ENCODE results near the gene CA10.
A peak's percentile ranks its signal among the peaks of the same experiment; 100 is the strongest.

Gene CA10

DNA sequence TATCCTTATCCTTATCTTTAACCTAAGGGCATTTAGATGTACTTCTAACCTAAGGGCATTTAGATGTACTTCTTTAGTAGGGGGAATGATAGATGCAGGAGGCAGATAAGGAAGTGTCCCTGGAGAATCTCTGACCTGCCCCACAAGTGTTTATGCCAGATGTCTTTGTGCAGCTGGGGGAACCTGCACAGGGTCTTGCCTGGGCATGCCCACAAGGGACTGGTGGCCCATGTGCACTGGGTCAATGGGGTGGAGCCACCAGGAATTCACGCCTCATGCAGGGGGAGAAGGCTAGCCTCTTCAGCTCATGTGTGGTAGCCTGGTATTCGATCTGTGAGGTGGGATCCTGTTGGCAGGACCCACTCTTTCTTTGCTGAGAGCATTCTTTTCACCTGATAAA lies 38.0 kb downstream of the CA10 start:
- no peak for DNase-seq (ENCODE audit: low spot score)
- in situ Hi-C loops (cut with MboI; ENCODE audit: low sequenced_read_pairs, unreplicated experiment): no loop called here
- TF ChIP-seq, protein P1, sequence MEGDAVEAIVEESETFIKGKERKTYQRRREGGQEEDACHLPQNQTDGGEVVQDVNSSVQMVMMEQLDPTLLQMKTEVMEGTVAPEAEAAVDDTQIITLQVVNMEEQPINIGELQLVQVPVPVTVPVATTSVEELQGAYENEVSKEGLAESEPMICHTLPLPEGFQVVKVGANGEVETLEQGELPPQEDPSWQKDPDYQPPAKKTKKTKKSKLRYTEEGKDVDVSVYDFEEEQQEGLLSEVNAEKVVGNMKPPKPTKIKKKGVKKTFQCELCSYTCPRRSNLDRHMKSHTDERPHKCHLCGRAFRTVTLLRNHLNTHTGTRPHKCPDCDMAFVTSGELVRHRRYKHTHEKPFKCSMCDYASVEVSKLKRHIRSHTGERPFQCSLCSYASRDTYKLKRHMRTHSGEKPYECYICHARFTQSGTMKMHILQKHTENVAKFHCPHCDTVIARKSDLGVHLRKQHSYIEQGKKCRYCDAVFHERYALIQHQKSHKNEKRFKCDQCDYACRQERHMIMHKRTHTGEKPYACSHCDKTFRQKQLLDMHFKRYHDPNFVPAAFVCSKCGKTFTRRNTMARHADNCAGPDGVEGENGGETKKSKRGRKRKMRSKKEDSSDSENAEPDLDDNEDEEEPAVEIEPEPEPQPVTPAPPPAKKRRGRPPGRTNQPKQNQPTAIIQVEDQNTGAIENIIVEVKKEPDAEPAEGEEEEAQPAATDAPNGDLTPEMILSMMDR (IDR thresholded peaks at IDR 0.05; ENCODE audit: borderline replicate concordance, control extremely low read depth, extremely low read depth, insufficient read depth, missing control alignments): no peak

- TF ChIP-seq, protein P1 (IDR thresholded peaks at IDR 0.05; ENCODE audit: borderline replicate concordance, control extremely low read depth, extremely low read depth, insufficient read depth, missing control alignments): no peak
- DNase-seq (ENCODE audit: low spot score): no peak
- in situ Hi-C loops (cut with MboI; ENCODE audit: low sequenced_read_pairs, unreplicated experiment): no loop called here
Observed at GRCh38 chr17:52110923-52111581, 47.5 kb downstream of the CA10 start.

- in situ Hi-C loops (cut with MboI; ENCODE audit: low sequenced_read_pairs, unreplicated experiment): loop anchor here (10.0 kb wide), 1 partner anchor 342 kb away; no protein-coding TSS in a partner anchor
- TF ChIP-seq, protein P1 (IDR thresholded peaks at IDR 0.05; ENCODE audit: borderline replicate concordance, control extremely low read depth, extremely low read depth, insufficient read depth, missing control alignments): peak; percentile 62
- DNase-seq (ENCODE audit: low spot score): peak; percentile 46
Observed at GRCh38 chr17:52106638-52107261, 51.8 kb downstream of the CA10 start.

DNA sequence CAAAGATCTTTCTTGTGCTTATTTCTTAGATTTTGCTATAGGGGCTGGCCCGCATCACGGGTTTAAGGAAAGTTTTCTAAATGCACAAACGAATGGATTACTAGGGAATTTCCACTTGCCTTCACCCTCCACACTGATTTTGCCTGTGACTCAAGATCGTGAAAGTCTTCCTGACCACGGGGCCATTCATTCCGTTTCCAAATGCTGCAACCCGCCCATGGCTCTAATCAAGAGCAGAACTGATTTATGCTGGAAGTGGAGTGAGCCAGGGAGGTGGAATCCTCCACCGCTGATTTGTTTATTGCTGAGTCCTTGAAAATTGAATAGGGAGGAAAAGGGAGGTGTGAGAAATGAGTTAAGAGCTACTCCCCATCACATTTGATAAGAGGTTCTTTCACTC lies 52.4 kb downstream of the CA10 start:
- in situ Hi-C loops (cut with MboI; ENCODE audit: low sequenced_read_pairs, unreplicated experiment): loop anchor here (10.0 kb wide), 1 partner anchor 341 kb away; no protein-coding TSS in a partner anchor
- no peak for DNase-seq (ENCODE audit: low spot score)
- TF ChIP-seq, protein P1 (IDR thresholded peaks at IDR 0.05; ENCODE audit: borderline replicate concordance, control extremely low read depth, extremely low read depth, insufficient read depth, missing control alignments): no peak

DNA sequence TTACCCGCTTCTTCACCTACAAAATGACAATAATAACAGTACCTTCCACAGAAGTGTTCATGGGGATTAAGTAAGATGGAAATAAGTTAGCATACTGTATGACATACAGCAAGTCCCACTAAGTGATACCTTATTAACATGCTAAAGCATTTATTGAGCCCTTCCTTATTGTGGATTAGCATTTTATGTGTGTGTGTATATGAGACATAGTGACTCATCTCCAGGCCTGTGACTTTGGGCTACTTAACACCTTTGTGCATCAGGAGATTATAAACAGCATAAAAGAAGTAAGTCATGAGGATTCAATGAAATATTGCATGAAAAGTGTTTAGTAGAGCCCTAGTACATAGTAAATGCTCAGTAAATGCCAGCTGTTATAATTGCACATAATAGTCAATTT lies 52.9 kb downstream of the CA10 start:
- in situ Hi-C loops (cut with MboI; ENCODE audit: low sequenced_read_pairs, unreplicated experiment): loop anchor here (10.0 kb wide), 1 partner anchor 341 kb away; no protein-coding TSS in a partner anchor
- TF ChIP-seq, protein P1 (IDR thresholded peaks at IDR 0.05; ENCODE audit: borderline replicate concordance, control extremely low read depth, extremely low read depth, insufficient read depth, missing control alignments): no peak
- DNase-seq (ENCODE audit: low spot score): no peak

GRCh38 chr17:52096056-52096455 lies 62.5 kb downstream of the CA10 start:
- TF ChIP-seq, protein P1 (IDR thresholded peaks at IDR 0.05; ENCODE audit: borderline replicate concordance, control extremely low read depth, extremely low read depth, insufficient read depth, missing control alignments): no peak
- DNase-seq (ENCODE audit: low spot score): no peak
- in situ Hi-C loops (cut with MboI; ENCODE audit: low sequenced_read_pairs, unreplicated experiment): no loop called here
